H9 (cell line): ENCODE results near the gene ADAMTS6. TPM values are rescaled to one million over a fixed set of nuclear protein-coding genes. Genes with fewer than 3 reads are reported as not detected.

Experiments
- DNase-seq: peaks from one replicate; pipeline ENCODE4 v3.0.0-alpha.2; 2017
- H2AFZ ChIP-seq: one replicate; pipeline ENCODE4 v1.6.1; 2013; ENCODE audit warnings: mild to moderate bottlenecking, low read length, control low read depth, moderate library complexity
- H2AK5ac ChIP-seq: 2 replicates; pipeline ENCODE4 v1.6.1; 2013; ENCODE audit warnings: low read length, control low read depth, mixed read lengths; ENCODE audit not compliant: insufficient read length
- H2BK120ac ChIP-seq: one replicate; pipeline ENCODE4 v1.6.1; 2013; ENCODE audit warnings: low read depth, mild to moderate bottlenecking, low read length, control low read depth, inconsistent platforms; ENCODE audit not compliant: poor library complexity, severe bottlenecking
- H2BK12ac ChIP-seq: 2 replicates; pipeline ENCODE4 v1.6.1; 2013; ENCODE audit warnings: low read length, control low read depth, mixed read lengths, low read depth; ENCODE audit not compliant: insufficient read length
- H2BK15ac ChIP-seq: 2 replicates; pipeline ENCODE4 v1.6.1; 2013; ENCODE audit warnings: low read depth, low read length, control low read depth
- H2BK20ac ChIP-seq: one replicate; pipeline ENCODE4 v1.6.1; 2013; ENCODE audit warnings: low read depth, mild to moderate bottlenecking, low read length, control low read depth, inconsistent platforms; ENCODE audit not compliant: poor library complexity, severe bottlenecking
- H2BK5ac ChIP-seq: 2 replicates; pipeline ENCODE4 v1.6.1; 2013; ENCODE audit warnings: low read length, control low read depth, mixed read lengths; ENCODE audit not compliant: insufficient read length
- H3K14ac ChIP-seq: 2 replicates; pipeline ENCODE4 v1.6.1; 2013; ENCODE audit warnings: low read length, control low read depth; ENCODE audit not compliant: insufficient read depth
- H3K18ac ChIP-seq: 2 replicates; pipeline ENCODE4 v1.6.1; 2013; ENCODE audit warnings: low read depth, mild to moderate bottlenecking, mixed read lengths, low read length, control low read depth; ENCODE audit not compliant: insufficient read length
- H3K23ac ChIP-seq: 2 replicates; pipeline ENCODE4 v1.6.1; 2013; ENCODE audit warnings: low read length, control low read depth, mixed read lengths, low read depth; ENCODE audit not compliant: insufficient read length
- H3K23me2 ChIP-seq: 2 replicates; pipeline ENCODE4 v1.6.1; 2013; ENCODE audit warnings: low read depth, mild to moderate bottlenecking, mixed read lengths, low read length, control low read depth; ENCODE audit not compliant: insufficient read length, poor library complexity, severe bottlenecking
- H3K27ac ChIP-seq: 2 replicates; pipeline ENCODE4 v1.5.1; 2013; ENCODE audit warnings: low read length, control low read depth, mixed read lengths, low read depth; ENCODE audit not compliant: insufficient read length
- H3K27me3 ChIP-seq: 2 replicates; pipeline ENCODE4 v1.6.1; 2013; ENCODE audit warnings: low read length, control low read depth, inconsistent platforms; ENCODE audit not compliant: insufficient read depth
- H3K4ac ChIP-seq: 2 replicates; pipeline ENCODE4 v1.6.1; 2013; ENCODE audit warnings: low read depth, mild to moderate bottlenecking, control low read depth, inconsistent platforms, low read length, moderate library complexity
- H3K4me1 ChIP-seq: 2 replicates; pipeline ENCODE4 v1.6.1; 2013; ENCODE audit warnings: low read length, control low read depth, inconsistent platforms; ENCODE audit not compliant: insufficient read depth
- H3K4me2 ChIP-seq: 2 replicates; pipeline ENCODE4 v1.6.1; 2013; ENCODE audit warnings: low read length, control low read depth, mixed read lengths; ENCODE audit not compliant: insufficient read length, insufficient read depth
- H3K56ac ChIP-seq: 2 replicates; pipeline ENCODE4 v1.6.1; 2013; ENCODE audit warnings: low read depth, mild to moderate bottlenecking, mixed read lengths, low read length, control low read depth; ENCODE audit not compliant: insufficient read length
- H3K79me1 ChIP-seq: 2 replicates; pipeline ENCODE4 v1.6.1; 2013; ENCODE audit warnings: low read depth, mild to moderate bottlenecking, moderate library complexity, low read length, control low read depth, inconsistent platforms; ENCODE audit not compliant: insufficient read depth, poor library complexity, severe bottlenecking
- H3K79me2 ChIP-seq: 2 replicates; pipeline ENCODE4 v1.6.1; 2013; ENCODE audit warnings: low read length, control low read depth, inconsistent platforms; ENCODE audit not compliant: insufficient read depth
- H3K9ac ChIP-seq: 2 replicates; pipeline ENCODE4 v1.6.1; 2013; ENCODE audit warnings: low read length, control low read depth, mixed read lengths; ENCODE audit not compliant: insufficient read length; ENCODE audit errors: extremely low read depth
- H3K9me3 ChIP-seq: one replicate; pipeline ENCODE4 v1.6.1; 2013; ENCODE audit warnings: low read depth, low read length, inconsistent platforms; ENCODE audit not compliant: control insufficient read depth
- H3T11ph ChIP-seq: one replicate; pipeline ENCODE4 v1.6.1; 2013; ENCODE audit warnings: mild to moderate bottlenecking, low read length, control low read depth, inconsistent platforms
- H4K20me1 ChIP-seq: one replicate; pipeline ENCODE4 v1.6.1; 2013; ENCODE audit not compliant: control insufficient read depth, insufficient read length, insufficient read depth
- H4K5ac ChIP-seq: 2 replicates; pipeline ENCODE4 v1.6.1; 2013; ENCODE audit warnings: low read depth, mild to moderate bottlenecking, mixed read lengths, low read length, control low read depth; ENCODE audit not compliant: insufficient read length
- H4K8ac ChIP-seq: replicated peaks from 2 replicates; pipeline ENCODE4 v1.6.1; 2013; ENCODE audit warnings: low read length, control low read depth, mixed read lengths, low read depth; ENCODE audit not compliant: insufficient read length
- H4K91ac ChIP-seq: 2 replicates; pipeline ENCODE4 v1.6.1; 2013; ENCODE audit warnings: low read depth, mild to moderate bottlenecking, moderate library complexity, mixed read lengths, low read length, control low read depth; ENCODE audit not compliant: insufficient read length
- H3K27ac Mint-ChIP-seq, 3 experiments: 2 replicates in 2 of 3; 3 replicates in 1 of 3; pipeline ENCODE4 v1.8.0; 2020 to 2021; ENCODE audit warnings: mixed read lengths in 3 of 3, mild to moderate bottlenecking in 1 of 3, moderate library complexity in 1 of 3
- H3K27me3 Mint-ChIP-seq: 2 replicates; pipeline ENCODE4 v1.8.0; 2021; ENCODE audit warnings: low read depth, mild to moderate bottlenecking, moderate library complexity, mixed read lengths
- H3K36me3 Mint-ChIP-seq, 3 experiments: 2 replicates in 2 of 3; 3 replicates in 1 of 3; pipeline ENCODE4 v1.8.0; 2020 to 2021; ENCODE audit warnings: low read depth in 3 of 3, mixed read lengths in 3 of 3; ENCODE audit not compliant: insufficient read depth in 1 of 3
- H3K4me1 Mint-ChIP-seq, 2 experiments: 2 replicates each; pipeline ENCODE4 v1.8.0; 2020; ENCODE audit warnings: mixed read lengths in 2 of 2
- H3K4me3 Mint-ChIP-seq, 2 experiments: 2 replicates in 1 of 2; 3 replicates in 1 of 2; pipeline ENCODE4 v1.8.0; 2020 to 2021; ENCODE audit warnings: mild to moderate bottlenecking in 2 of 2, mixed read lengths in 2 of 2, moderate library complexity in 1 of 2
- H3K9me3 Mint-ChIP-seq, 2 experiments: 2 replicates in 1 of 2; 3 replicates in 1 of 2; pipeline ENCODE4 v1.8.0; 2020; ENCODE audit warnings: mild to moderate bottlenecking in 2 of 2, mixed read lengths in 2 of 2, moderate library complexity in 1 of 2
- CTCF ChIP-seq: fragments of 200-600 bp; sonication (generic); conservative IDR thresholded peaks from 3 replicates; pipeline ENCODE4 v1.8.0; 2021; ENCODE audit warnings: antibody characterized with exemption, mild to moderate bottlenecking
- WGBS: extraction: QIAGEN DNeasy Blood & Tissue Kit; methylation state at CpG from one replicate; pipeline ENCODE4 v1.1.7; 2013; ENCODE audit warnings: missing lambda C conversion rate, low lambda C conversion rate, mixed read lengths; ENCODE audit not compliant: insufficient read length; ENCODE audit errors: extremely low coverage; 5-methylcytosine and 5-hydroxymethylcytosine counted together
- total RNA-seq: library from RNA; stranded (reverse); gene quantifications from 2 replicates; pipeline ENCODE4 v1.2.1, GENCODE V29; 2021

Gene ADAMTS6
- total RNA-seq, 1 experiment from 2014 or later: 0.33 TPM

- TF ChIP-seq CTCF: no peak
- peak overlapping the region; percentile 84 for H3T11ph ChIP-seq
- H3K9ac ChIP-seq: peak overlapping the region; percentile 32
- H3K23me2 ChIP-seq: no peaks in the 10 kb centered on the region
- H3K4ac ChIP-seq: no peak overlapping the region; the same call in 1 of the 2 replicates
- no peak overlapping the region for H3K4me3 Mint-ChIP-seq
- no peaks in the 10 kb centered on the region for H3K9me3 ChIP-seq
- no peaks in the 10 kb centered on the region; a peak in 1 of 5 replicates for H3K9me3 Mint-ChIP-seq
- no peaks in the 10 kb centered on the region for H3K27me3 ChIP-seq
- H2BK5ac ChIP-seq: no peak overlapping the region
- no peaks in the 10 kb centered on the region for H3K79me2 ChIP-seq
- H2AK5ac ChIP-seq: no peak overlapping the region
- no peak overlapping the region for H3K56ac ChIP-seq
- WGBS: no CpG with 5 or more reads among the region's 55 CpGs
- H3K23ac ChIP-seq: no peak overlapping the region
- no peak overlapping the region for H2BK15ac ChIP-seq
- H3K4me2 ChIP-seq: peak overlapping the region; percentile 38
- no peaks in the 10 kb centered on the region for H4K20me1 ChIP-seq
- no peak overlapping the region for H3K27ac ChIP-seq
- H3K4me1 ChIP-seq: peaks cover 8% of the 10 kb centered on the region; the same call in 1 of the 2 replicates
- peak overlapping the region; percentile 93 for H3K18ac ChIP-seq
- peak overlapping the region; percentile 61 for H2AFZ ChIP-seq
- no peaks in the 10 kb centered on the region for H3K79me1 ChIP-seq
- H4K8ac ChIP-seq: no peak overlapping the region
- no peak overlapping the region for H2BK20ac ChIP-seq
- H3K27ac Mint-ChIP-seq: 0 out of 7 replicates have a peak overlapping the region, but pooled peaks of 1 of the 3 experiments have one; percentile 1
- H3K36me3 Mint-ChIP-seq: no peaks in the 10 kb centered on the region; a peak in 1 of 7 replicates
- peak; percentile 76 for DNase-seq
- H3K14ac ChIP-seq: peak overlapping the region; percentile 98
- no peak overlapping the region for H2BK12ac ChIP-seq
- H3K27me3 Mint-ChIP-seq: no peaks in the 10 kb centered on the region; the same call in 1 of the 2 replicates
- peak overlapping the region; percentile 83 for H2BK120ac ChIP-seq
- H4K5ac ChIP-seq: no peak overlapping the region
- peak overlapping the region; percentile 23 for H4K91ac ChIP-seq
- peaks cover 25 to 27% of the 10 kb centered on the region in 2 experiments for H3K4me1 Mint-ChIP-seq
These were observed 378.6 kb downstream of the ADAMTS6 start for GRCh38 chr5:65102976-65103711.
